Measurements from ENCODE around the gene KLF11. TPM values are rescaled to one million over a fixed set of nuclear protein-coding genes. Genes with fewer than 3 reads are reported as not detected.
"Not testable (repeated sequence)": the region's sequence is repeated elsewhere in the genome, so short reads cannot be mapped to it uniquely, and the experiment has no call there.

KLF11 gene
- total and polyA plus RNA-seq, 2 of the 8 experiments (the other 6 are each of a cell fraction or from before 2014, with no cell fraction given): 6.4 to 10.1 TPM

- not testable (repeated sequence) for H2BK12ac ChIP-seq (ENCODE audit: low read depth, low read length); H3K14ac ChIP-seq (ENCODE audit: insufficient read length); H2BK20ac ChIP-seq (ENCODE audit: low read length); H3K23me2 ChIP-seq (ENCODE audit: low read depth, low read length); H3K4ac ChIP-seq (replicated peaks; ENCODE audit: insufficient read length, low read depth, low read length); H3K79me1 ChIP-seq (ENCODE audit: low read depth, low read length); H3K79me2 ChIP-seq (ENCODE audit: control insufficient read depth in 1 of 2, insufficient read depth in 2 of 2, low read length in 2 of 2); H4K5ac ChIP-seq (ENCODE audit: insufficient read length, low read depth, low read length); H4K91ac ChIP-seq (replicated peaks; ENCODE audit: insufficient read length, low read length); H3K4me1 ChIP-seq (replicated peaks in 1 of 4; ENCODE audit: control insufficient read depth in 3 of 4, insufficient read depth in 4 of 4, low read length in 3 of 4); H3K23ac ChIP-seq (ENCODE audit: insufficient read length); H3K9ac ChIP-seq (replicated peaks in 1 of 4; ENCODE audit: extremely low read depth in 1 of 4, low read depth in 3 of 4, low read length in 3 of 4); H2AFZ ChIP-seq (ENCODE audit: low read length); H3K9me3 ChIP-seq (ENCODE audit: insufficient read depth in 2 of 2, low read depth in 1 of 2, low read length in 1 of 2); H4K8ac ChIP-seq (ENCODE audit: extremely low read depth, insufficient read depth, low read length); H3K4me3 ChIP-seq (ENCODE audit: extremely low read depth in 1 of 4, insufficient read depth in 2 of 4, low read depth in 3 of 4, low read length in 4 of 4); H3K56ac ChIP-seq (replicated peaks; ENCODE audit: insufficient read length, low read depth, low read length); DNase-seq (ENCODE audit: low read depth in 1 of 2, low spot score in 2 of 2); FAIRE-seq; H3K27me3 ChIP-seq (replicated peaks in 1 of 4; ENCODE audit: control insufficient read depth in 3 of 4, extremely low read depth in 1 of 4, insufficient read depth in 3 of 4, low read length in 3 of 4); H3K36me3 ChIP-seq (ENCODE audit: control insufficient read depth in 2 of 4, insufficient read depth in 4 of 4, low read length in 3 of 4); H3K27ac ChIP-seq (ENCODE audit: low read depth, low read length); H4K20me1 ChIP-seq (replicated peaks in 1 of 2; ENCODE audit: control insufficient read depth in 1 of 2, insufficient read depth in 2 of 2, low read length in 2 of 2); H2BK120ac ChIP-seq (replicated peaks; ENCODE audit: low read depth, low read length); H3K4me2 ChIP-seq (ENCODE audit: insufficient read depth in 1 of 2, low read depth in 2 of 2, low read length in 2 of 2); H2AK5ac ChIP-seq (ENCODE audit: low read depth, low read length); H3K18ac ChIP-seq (ENCODE audit: extremely low read depth, low read length); H2BK15ac ChIP-seq (ENCODE audit: low read length); H2BK5ac ChIP-seq (ENCODE audit: low read depth, low read length)
- CTCF ChIA-PET (ENCODE audit: partially characterized antibody): interaction anchor here (0.9 to 24.1 kb wide), 6 partner anchors 9 to 343 kb away, joined by 3 to 429 read pairs (median 3); partner anchors contain the start of gene CYS1
- POLR2A ChIA-PET (ENCODE audit: partially characterized antibody): interaction anchor here (0.6 to 1.7 kb wide), 3 partner anchors 9 to 420 kb away, joined by 4 to 6 read pairs (median 4); no protein-coding TSS in a partner anchor
- 93% methylated on average over 2 of the region's 2 CpGs; no CpG with 5 or more reads in 1 of the 2 experiments for WGBS, 2 experiments (ENCODE audit: extremely low coverage in 1 of 2, insufficient coverage in 1 of 2, insufficient read length in 1 of 2, insufficient replicate concordance in 2 of 2, low coverage in 1 of 2, low lambda C conversion rate in 2 of 2, missing lambda C conversion rate in 1 of 2)
Measured at GRCh38 chr2:10091889-10092244, 48.5 kb downstream of the KLF11 start.
